Hepatocyte (in vitro differentiated cells): Measurements from ENCODE around the gene MAG.

Source experiments
- CTCF ChIP-seq: fragments of 200-600 bp; sonication (generic); IDR thresholded peaks from 2 replicates; pipeline ENCODE4 v1.5.1; 2016; ENCODE audit warnings: antibody characterized with exemption, mild to moderate bottlenecking; ENCODE audit not compliant: poor library complexity
- EZH2 ChIP-seq: fragments of 200-600 bp; sonication (generic); IDR thresholded peaks from 2 replicates; pipeline ENCODE4 v1.6.1; 2016; ENCODE audit warnings: antibody characterized with exemption, mild to moderate bottlenecking, borderline replicate concordance

GRCh38 chr19:35341565-35342225, 49.7 kb downstream of the MAG start:
- TF ChIP-seq CTCF (no peak), EZH2 (no peak)
